K562 (cell line): Measurements from ENCODE around the gene GAPVD1. TPM values are rescaled to one million over a fixed set of nuclear protein-coding genes. Genes with fewer than 3 reads are reported as not detected.

ENCODE experiments used
- CHCHD3 ChIP-seq: fragments of 250-450 bp; sonication (Bioruptor Pico); IDR thresholded peaks from 2 replicates; pipeline ENCODE4 v2.1.2; 2022; ENCODE audit warnings: mild to moderate bottlenecking
- E2F5 ChIP-seq: sonication (generic); formaldehyde crosslinking; IDR thresholded peaks from 2 replicates; pipeline ENCODE4 v1.8.0; 2022; ENCODE audit warnings: mild to moderate bottlenecking, missing genetic modification reagents
- EZH2 ChIP-seq: IDR thresholded peaks from 2 replicates; pipeline ENCODE4 v1.6.1; 2012; ENCODE audit warnings: low read depth, mild to moderate bottlenecking, inconsistent platforms, low read length, borderline replicate concordance
- FOXP1 ChIP-seq: sonication (generic); formaldehyde crosslinking; IDR thresholded peaks from 2 replicates; pipeline ENCODE4 v1.8.0; 2022; ENCODE audit warnings: mild to moderate bottlenecking, missing genetic modification reagents
- FUS ChIP-seq: fragments of 200-400 bp; formaldehyde crosslinking; optimal IDR thresholded peaks from 2 replicates; pipeline ENCODE3; 2017; ENCODE audit warnings: low read depth, low read length
- HNRNPUL1 ChIP-seq: fragments of 200-400 bp; formaldehyde crosslinking; IDR thresholded peaks from 2 replicates; pipeline ENCODE4 v1.6.1; 2017; ENCODE audit warnings: low read length
- KAT2B ChIP-seq: IDR thresholded peaks from one replicate; pipeline ENCODE4 v1.6.1; 2012; ENCODE audit warnings: low read depth, mild to moderate bottlenecking, control low read depth, inconsistent platforms, low read length, moderate library complexity
- LCOR ChIP-seq: sonication (generic); formaldehyde crosslinking; IDR thresholded peaks from 2 replicates; pipeline ENCODE4 v1.8.0; 2022; ENCODE audit warnings: mild to moderate bottlenecking, missing genetic modification reagents
- MCM2 ChIP-seq: fragments of 450-650 bp; IDR thresholded peaks from 2 replicates; pipeline ENCODE4 v1.6.1; 2017; ENCODE audit warnings: low read depth, mild to moderate bottlenecking
- MEF2A ChIP-seq: IDR thresholded peaks from 2 replicates; pipeline ENCODE4 v1.6.1; 2011; ENCODE audit warnings: low read depth, mild to moderate bottlenecking, low read length, moderate library complexity; ENCODE audit not compliant: control insufficient read depth
- NCOR1 ChIP-seq: fragments of 450-650 bp; IDR thresholded peaks from 2 replicates; pipeline ENCODE4 v1.6.1; 2016; ENCODE audit warnings: mild to moderate bottlenecking, moderate library complexity
- OTX1 ChIP-seq: fragments of 450-650 bp; formaldehyde crosslinking; IDR thresholded peaks from 2 replicates; pipeline ENCODE4 v1.4.0; 2022; ENCODE audit warnings: mild to moderate bottlenecking
- PHF20 ChIP-seq: fragments of 450-650 bp; IDR thresholded peaks from 2 replicates; pipeline ENCODE4 v1.6.1; 2018; ENCODE audit not compliant: partially characterized antibody
- PTRF ChIP-seq: fragments of 450-650 bp; IDR thresholded peaks from 2 replicates; pipeline ENCODE4 v1.6.1; 2016; ENCODE audit warnings: mild to moderate bottlenecking, missing genetic modification characterization, missing compliant biosample characterization
- SIRT6 ChIP-seq: IDR thresholded peaks from one replicate; pipeline ENCODE4 v1.6.1; 2012; ENCODE audit warnings: low read depth, mild to moderate bottlenecking, control low read depth, inconsistent platforms, low read length, moderate library complexity
- SMARCE1 ChIP-seq: fragments of 450-650 bp; IDR thresholded peaks from 2 replicates; pipeline ENCODE4 v1.7.1; 2016; ENCODE audit warnings: mild to moderate bottlenecking
- SMC3 ChIP-seq: conservative IDR thresholded peaks from 2 replicates; pipeline ENCODE4 v1.6.1; 2011; ENCODE audit warnings: low read depth, low read length, improper control_type of control experiment; ENCODE audit not compliant: insufficient read depth
- SREBF1 ChIP-seq: fragments of 150-350 bp; IDR thresholded peaks from 2 replicates; pipeline ENCODE4 v1.6.1; 2014; ENCODE audit warnings: antibody characterized with exemption, low read depth, low read length, borderline replicate concordance
- ZBTB1 ChIP-seq: sonication (generic); formaldehyde crosslinking; IDR thresholded peaks from 2 replicates; pipeline ENCODE4 v1.8.1; 2023; ENCODE audit warnings: missing genetic modification reagents, low read depth, mild to moderate bottlenecking, borderline replicate concordance
- ZKSCAN1 ChIP-seq: fragments of 150-350 bp; IDR thresholded peaks from 2 replicates; pipeline ENCODE4 v1.6.1; 2016; ENCODE audit warnings: low read depth, low read length
- ZNF143 ChIP-seq: sonication (generic); formaldehyde crosslinking; IDR thresholded peaks from 2 replicates; pipeline ENCODE4 v1.9.0; 2022; ENCODE audit warnings: mild to moderate bottlenecking, missing genetic modification reagents
- ZNF184 ChIP-seq: sonication (generic); formaldehyde crosslinking; IDR thresholded peaks from 2 replicates; pipeline ENCODE4 v1.5.0; 2020; ENCODE audit warnings: missing genetic modification reagents
- ZNF232 ChIP-seq: sonication (generic); formaldehyde crosslinking; IDR thresholded peaks from 2 replicates; pipeline ENCODE4 v1.8.0; 2022; ENCODE audit warnings: mild to moderate bottlenecking, missing genetic modification reagents
- ZNF263 ChIP-seq: sonication (generic); formaldehyde crosslinking; IDR thresholded peaks from 2 replicates; pipeline ENCODE4 v1.8.0; 2022; ENCODE audit warnings: mild to moderate bottlenecking, missing genetic modification reagents, borderline replicate concordance
- ZNF316 ChIP-seq: fragments of 450-650 bp; IDR thresholded peaks from 2 replicates; pipeline ENCODE4 v1.6.1; 2016
- ZNF511 ChIP-seq: sonication (generic); formaldehyde crosslinking; IDR thresholded peaks from 2 replicates; pipeline ENCODE4 v1.8.0; 2022; ENCODE audit warnings: mild to moderate bottlenecking, missing genetic modification reagents
- ZNF518B ChIP-seq: fragments of 250-450 bp; sonication (Bioruptor Pico); IDR thresholded peaks from 2 replicates; pipeline ENCODE4 v1.5.0; 2021; ENCODE audit warnings: mild to moderate bottlenecking, moderate library complexity
- ZNF830 ChIP-seq: fragments of 250-450 bp; sonication (Bioruptor Pico); IDR thresholded peaks from 2 replicates; pipeline ENCODE4 v1.5.0; 2021; ENCODE audit warnings: mild to moderate bottlenecking
- polyA plus RNA-seq, 8 experiments: library from polyadenylated mRNA; depleted of rRNA in 4 of 8; stranded (reverse) in 5 of 8; unstranded in 3 of 8; fragments of >200 nt; fragmentation: Nextera tagmentation in 2 of 8; fragmentation: Illumina TruSeq in 1 of 8; extraction: Ambion mirVana in 2 of 8; extraction: Trizol in 1 of 8; gene quantifications; 2 replicates each; pipeline versions ENCODE4 v1.2.1 to v1.2.3, GENCODE V29; 2011 to 2014; ENCODE audit warnings: inconsistent platforms in 1 of 8, missing spikeins in 1 of 8
- total RNA-seq, 7 experiments: library from RNA; depleted of rRNA in 6 of 7; stranded (reverse); fragments of >200 nt in 6 of 7; fragmentation: Illumina TruSeq in 2 of 7; extraction: Trizol in 2 of 7; gene quantifications; 2 replicates each; pipeline versions ENCODE4 v1.2.1 to v1.2.3, GENCODE V29; 2011 to 2021; ENCODE audit warnings: low replicate concordance in 1 of 7

GAPVD1 gene
- total and polyA plus RNA-seq, 9 of the 15 experiments (the other 6 are each of a cell fraction or from before 2014, with no cell fraction given): 9.5 to 66.1 (median 45.5) TPM

GRCh38 chr9:125238915-125239446 is 22.6 kb upstream of the GAPVD1 start (continued):
- TF ChIP-seq E2F5 (0 out of 2 replicates have a peak, but pooled peaks have one; percentile 7), HNRNPUL1 (no peak), ZNF184 (no peak), OTX1 (no peak), FOXP1 (CRISPR knock-in tag) (peak; percentile 77; the same call in 1 of the 2 replicates), CHCHD3 (CRISPR knock-in tag) (no peak), KAT2B (no peak), EZH2 (no peak), ZNF232 (CRISPR knock-in tag) (no peak), NCOR1 (no peak), ZNF830 (CRISPR knock-in tag) (no peak), SREBF1 (no peak), PTRF (tag) (no peak), ZKSCAN1 (no peak), ZNF316 (no peak), PHF20 (no peak), SMC3 (no peak), SIRT6 (no peak), SMARCE1 (no peak), LCOR (CRISPR knock-in tag) (0 out of 2 replicates have a peak, but pooled peaks have one; percentile 14), ZNF518B (CRISPR knock-in tag) (no peak), FUS (no peak), ZNF511 (CRISPR knock-in tag) (0 out of 2 replicates have a peak, but pooled peaks have one; percentile 12), ZBTB1 (CRISPR knock-in tag) (no peak), MEF2A (no peak), ZNF143 (0 out of 2 replicates have a peak, but pooled peaks have one; percentile 37), MCM2 (no peak), ZNF263 (CRISPR knock-in tag) (no peak)
